Embryonic facial prominence (tissue), 1 donor: ENCODE results near the gene KREMEN1.

Experiments
- DNase-seq: peaks from one replicate; pipeline ENCODE4 v3.0.0-alpha.2; 2016; ENCODE audit errors: extremely low spot score

Gene KREMEN1

DNA sequence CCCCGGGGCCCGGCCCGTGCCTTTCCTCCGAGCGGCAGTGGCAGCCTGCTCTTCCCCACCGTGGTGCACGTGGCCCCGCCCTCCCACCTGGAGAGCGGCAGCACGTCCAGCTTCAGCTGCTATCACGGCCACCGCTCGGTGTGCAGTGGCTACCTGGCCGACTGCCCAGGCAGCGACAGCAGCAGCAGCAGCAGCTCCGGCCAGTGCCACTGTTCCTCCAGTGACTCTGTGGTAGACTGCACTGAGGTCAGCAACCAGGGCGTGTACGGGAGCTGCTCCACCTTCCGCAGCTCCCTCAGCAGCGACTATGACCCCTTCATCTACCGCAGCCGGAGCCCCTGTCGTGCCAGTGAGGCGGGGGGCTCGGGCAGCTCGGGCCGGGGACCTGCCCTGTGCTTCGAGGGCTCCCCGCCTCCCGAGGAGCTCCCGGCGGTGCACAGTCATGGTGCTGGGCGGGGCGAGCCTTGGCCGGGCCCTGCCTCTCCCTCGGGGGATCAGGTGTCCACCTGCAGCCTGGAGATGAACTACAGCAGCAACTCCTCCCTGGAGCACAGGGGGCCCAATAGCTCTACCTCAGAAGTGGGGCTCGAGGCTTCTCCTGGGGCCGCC, 23.1 kb upstream of the KREMEN1 start:
- DNase-seq = no peak

DNA sequence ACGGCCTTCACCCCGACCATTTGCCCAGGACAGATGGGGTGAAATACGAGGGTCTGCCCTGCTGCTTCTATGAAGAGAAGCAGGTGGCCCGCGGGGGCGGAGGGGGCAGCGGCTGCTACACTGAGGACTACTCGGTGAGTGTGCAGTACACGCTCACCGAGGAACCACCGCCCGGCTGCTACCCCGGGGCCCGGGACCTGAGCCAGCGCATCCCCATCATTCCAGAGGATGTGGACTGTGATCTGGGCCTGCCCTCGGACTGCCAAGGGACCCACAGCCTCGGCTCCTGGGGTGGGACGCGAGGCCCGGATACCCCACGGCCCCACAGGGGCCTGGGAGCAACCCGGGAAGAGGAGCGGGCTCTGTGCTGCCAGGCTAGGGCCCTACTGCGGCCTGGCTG, 22.4 kb upstream of the KREMEN1 start:
- no peak for DNase-seq

DNA sequence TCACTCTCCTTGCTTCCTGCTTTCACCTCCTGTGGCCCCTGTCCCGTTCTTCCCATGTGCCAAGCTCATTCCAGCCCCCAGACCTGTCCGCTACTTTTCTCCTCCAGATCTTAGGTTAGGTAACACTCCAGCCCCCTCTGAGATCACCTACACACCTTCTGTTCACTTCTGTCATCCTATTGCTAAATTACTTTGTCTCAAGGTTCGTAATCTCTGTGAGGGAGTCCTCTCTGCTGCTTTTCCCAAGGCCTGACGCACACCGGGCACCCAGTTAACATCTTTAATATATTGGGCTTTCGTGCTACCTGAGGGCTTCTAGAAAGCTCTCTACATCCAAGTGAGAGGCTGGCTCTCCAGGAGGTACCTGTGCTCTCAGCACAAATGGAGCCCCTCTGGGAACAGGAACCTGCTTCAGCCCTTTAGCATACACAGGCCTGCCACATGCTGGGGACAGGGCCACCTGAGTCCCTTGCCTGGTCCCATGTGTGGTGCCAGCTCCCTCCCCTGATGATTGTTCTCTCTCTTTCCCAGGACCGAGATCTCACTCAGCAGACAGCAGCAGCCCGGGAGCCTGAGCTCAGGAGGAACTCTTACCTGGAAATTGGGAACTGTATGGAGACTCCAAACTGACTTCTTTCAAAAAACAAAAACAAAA, 19.7 kb upstream of the KREMEN1 start:
- DNase-seq = no peak

DNA sequence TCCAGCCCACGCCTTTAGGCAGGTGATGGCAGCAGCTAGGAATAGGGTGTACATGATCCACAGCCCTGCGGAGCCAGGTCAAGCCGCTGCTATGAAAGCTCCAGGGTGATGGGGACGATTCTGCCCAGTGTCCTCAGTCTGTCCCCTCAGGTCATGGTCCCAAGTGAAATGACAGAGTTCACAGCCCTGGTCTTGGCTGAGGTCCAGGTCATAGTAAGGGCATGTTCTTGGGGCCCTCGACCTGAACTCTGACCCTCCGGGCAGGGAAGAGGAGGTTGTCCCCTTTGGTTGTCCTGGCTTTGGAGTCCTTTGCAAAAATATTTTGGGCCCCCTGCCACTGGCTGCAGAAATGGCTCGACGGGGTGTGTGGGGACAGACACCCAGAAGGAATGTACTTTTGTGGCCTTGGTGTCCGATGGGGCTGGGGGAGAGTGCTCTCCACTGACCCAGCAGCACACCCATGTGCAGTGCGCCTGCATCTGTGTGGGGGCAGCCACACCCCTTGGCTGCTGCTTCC, 18.5 kb upstream of the KREMEN1 start:
- DNase-seq = no peak

DNA sequence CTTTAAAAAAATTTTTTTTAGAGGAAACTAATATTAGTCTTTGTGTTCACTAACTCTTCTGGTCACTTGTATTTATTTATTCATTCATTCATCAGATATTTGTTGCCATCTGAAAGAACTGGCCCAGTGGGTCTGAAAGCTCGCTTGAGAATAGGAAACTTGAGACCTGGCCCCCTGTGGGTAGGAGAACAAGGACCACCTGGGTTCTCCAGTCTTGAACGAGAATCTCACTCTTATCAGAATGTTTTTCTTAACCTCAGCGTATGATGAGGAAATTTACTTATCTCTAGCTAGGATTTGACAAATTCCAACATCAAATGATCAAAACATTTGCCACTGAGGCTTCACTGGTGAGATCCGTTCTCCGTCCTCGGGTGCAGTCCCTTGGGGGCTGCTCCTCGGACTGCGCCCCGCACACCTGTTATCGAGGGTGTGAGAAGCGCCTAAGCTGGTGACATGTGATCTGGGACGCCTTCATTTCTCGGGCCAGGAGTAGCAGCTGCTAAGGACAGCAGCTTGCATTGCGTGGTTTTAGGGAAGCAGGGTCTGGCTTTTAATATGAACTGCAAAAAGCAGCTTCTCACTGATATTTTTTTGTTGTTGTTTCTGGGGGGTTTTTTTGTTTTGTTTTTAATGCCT, 17.5 kb upstream of the KREMEN1 start:
- DNase-seq = no peak

DNA sequence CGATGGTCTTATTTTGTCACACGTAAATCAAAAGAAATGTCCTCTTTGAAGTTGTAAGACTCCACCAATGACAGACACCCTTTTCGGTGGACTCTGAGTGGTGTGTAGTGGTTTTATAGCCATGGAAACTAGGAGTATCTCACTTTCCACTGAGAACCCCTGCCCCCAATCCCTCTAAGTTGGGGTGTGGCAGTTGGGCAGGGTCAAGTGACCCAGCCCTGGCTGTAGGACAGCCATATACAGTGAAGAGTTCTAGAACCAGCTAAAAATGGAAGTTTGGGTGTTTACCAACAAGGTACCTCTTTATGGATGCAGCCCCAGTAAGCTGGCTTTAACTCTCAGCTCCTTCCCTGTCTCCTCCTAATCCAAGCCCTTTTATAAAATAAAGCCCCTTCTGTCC, 16.4 kb upstream of the KREMEN1 start:
- DNase-seq = no peak

DNA sequence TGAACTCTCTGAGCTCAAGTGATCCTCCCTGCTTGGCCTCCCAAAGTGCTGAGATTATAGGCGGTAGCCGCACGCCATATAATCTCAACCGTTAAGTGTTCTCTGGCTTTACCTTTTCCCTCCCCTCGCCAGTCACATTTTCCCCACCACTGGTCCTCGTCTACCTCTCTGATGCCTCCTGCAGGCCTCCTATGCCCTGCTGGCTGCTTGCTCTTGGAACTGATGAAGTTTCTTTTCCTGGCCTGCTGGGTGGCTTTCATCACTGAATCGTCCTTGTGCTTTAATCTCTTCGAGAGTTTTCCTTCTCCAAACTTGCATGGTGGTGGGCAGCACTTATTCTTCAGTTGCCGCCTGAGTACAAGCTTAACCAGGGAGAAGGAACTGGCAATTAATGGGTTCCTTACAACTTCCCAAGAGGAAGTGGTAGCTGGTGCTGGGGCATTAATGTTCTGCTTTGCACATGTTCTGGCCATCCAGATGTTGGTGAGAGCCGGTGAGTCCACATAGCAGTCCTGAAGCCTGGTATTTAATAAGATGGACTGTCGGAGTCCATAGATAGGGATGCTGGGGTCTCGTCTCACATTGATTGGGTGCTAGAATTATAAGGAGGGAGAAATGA, 12.5 kb upstream of the KREMEN1 start:
- no peak for DNase-seq

DNA sequence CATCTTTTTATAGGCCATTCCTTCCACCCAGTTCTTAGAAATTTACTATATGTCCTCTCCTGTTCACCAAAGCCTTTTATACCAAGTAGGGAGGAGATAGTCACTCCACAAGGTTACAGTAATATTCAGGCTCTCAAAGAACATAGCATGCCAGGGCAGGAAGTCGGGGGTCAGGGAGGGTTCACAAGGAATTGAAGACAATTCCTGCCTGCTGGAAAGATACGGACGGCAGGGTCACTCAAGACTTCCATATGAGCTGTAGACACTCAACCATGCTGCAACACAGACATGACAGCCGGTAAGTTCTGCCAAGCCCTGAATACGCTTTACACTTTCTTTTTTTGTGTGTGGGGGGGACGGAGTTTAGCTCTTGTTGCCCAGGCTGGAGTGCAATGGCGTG, 11.9 kb upstream of the KREMEN1 start:
- no peak for DNase-seq

DNA sequence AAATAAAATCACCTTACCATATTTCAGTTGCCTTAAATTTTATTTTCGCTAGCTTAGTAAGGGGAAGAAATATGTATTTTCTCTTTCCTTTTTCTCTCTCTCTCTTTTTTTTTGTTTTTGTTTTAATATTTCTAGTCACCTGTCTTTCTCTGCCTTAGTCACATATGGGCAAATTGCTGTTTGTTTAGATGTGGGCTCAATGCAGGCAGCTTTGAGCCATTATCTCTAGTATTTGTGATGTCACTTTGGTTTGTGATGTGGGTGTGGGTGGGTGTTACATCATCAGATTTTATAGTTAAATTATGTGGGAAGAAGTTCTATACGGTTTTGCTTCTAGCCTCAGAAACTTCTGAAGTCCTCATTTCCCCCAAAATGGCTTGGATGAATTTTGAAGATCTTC, 11.1 kb upstream of the KREMEN1 start, which contains the start of gene C22orf31:
C22orf31 (minus strand) TSS at position 59 of the 400 bp plus-strand sequence; CDS start at position 20, 39 bp downstream.
- no peak for DNase-seq

DNA sequence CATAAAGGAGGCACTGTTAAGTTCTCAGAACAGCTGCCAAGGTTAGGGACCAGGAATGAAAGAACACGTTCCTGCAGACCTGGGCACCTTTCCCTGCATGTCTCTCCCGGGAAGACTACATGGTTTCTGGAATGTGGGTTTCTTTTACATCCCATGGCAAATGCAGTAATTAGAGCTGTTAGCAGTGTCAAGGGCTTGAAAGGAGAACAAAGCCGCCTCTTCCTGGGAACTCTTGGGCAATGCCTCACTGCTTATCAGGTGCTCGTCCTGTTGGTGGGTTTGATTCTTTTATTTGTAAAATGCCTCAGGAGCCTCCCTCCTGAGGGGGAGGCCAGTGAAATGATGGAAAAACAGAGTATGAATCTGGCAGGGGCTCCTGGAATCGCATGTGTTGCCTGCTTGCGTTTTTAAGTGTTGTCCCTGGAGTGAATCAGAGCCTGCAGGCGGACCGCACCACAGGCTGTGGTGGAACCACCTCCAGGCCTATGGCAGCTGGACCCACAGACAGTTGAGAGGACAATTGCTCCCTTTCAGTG, 10.5 kb upstream of the KREMEN1 start:
- no peak for DNase-seq

DNA sequence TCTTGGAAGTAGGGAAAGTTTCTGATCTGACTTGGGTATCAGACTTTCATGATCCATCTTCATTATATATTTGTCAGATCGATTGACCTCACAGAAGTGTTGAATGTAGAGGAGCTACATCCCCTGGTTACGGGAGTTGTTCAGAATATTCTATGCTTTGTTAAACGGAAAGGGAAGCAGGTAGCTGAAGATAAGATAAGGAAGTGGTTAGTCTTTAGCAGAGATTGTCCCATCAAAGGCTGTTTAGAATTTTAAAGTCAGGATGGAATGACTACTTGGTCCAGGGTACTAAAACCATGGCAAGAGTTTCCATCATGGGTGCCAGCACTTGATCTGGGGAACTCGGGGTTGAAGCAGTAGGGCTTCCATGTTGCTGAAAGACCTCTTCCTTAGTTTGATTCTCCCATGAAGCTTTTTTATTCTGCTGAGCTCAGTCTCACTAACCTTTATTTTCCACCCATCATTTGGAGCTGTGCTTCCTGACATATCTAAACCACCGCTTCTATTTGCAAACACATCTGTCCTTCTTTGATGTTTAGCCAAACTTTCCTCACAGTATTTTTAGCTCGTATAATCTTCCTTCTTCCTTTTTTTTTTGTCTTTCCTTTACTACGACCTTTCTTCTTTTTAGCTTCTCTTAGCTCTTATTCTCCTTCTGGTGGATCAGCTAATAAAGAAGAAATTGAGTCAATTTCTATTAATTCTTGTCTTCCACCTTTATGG, 7.2 kb upstream of the KREMEN1 start:
- no peak for DNase-seq

DNA sequence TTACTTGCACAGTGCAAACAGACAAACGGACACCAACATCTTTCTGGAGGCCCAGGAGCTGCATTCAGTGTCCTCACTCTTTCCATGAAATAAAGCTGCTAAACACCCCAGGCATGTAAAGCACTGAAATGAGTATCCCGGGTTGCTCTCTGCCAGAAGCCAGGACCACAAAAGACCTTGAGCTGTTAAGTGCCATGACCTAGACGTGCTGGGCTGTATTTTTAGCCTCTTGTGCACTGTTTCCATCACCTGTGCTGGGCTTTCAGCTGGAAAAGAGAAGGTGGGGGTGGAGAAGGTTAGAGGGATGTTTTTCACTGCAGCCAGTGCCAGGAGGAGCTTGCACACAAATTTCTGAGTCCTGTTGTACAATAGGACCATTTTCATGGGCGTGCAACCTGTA, 3.4 kb upstream of the KREMEN1 start:
- DNase-seq = no peak

DNA sequence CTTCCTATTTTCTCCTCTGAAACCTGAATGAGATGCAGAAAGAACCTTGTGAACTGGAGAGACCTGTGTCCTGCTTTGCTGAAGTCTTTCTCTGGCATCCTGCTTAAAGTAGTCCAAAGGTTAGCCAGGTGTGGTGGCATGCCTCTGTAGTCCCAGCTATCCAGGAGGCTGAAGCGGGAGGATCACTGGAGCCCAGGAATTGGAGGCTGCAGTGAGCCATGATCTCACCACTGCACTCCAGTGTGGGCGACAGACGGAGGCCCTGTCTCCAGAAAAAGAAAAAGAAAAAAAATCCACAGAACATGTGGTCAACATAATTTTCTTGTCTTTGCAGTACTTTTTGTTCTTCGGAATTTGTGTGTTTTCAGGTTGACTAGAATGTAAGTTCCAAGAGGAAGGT, 2.3 kb upstream of the KREMEN1 start:
- DNase-seq = no peak

DNA sequence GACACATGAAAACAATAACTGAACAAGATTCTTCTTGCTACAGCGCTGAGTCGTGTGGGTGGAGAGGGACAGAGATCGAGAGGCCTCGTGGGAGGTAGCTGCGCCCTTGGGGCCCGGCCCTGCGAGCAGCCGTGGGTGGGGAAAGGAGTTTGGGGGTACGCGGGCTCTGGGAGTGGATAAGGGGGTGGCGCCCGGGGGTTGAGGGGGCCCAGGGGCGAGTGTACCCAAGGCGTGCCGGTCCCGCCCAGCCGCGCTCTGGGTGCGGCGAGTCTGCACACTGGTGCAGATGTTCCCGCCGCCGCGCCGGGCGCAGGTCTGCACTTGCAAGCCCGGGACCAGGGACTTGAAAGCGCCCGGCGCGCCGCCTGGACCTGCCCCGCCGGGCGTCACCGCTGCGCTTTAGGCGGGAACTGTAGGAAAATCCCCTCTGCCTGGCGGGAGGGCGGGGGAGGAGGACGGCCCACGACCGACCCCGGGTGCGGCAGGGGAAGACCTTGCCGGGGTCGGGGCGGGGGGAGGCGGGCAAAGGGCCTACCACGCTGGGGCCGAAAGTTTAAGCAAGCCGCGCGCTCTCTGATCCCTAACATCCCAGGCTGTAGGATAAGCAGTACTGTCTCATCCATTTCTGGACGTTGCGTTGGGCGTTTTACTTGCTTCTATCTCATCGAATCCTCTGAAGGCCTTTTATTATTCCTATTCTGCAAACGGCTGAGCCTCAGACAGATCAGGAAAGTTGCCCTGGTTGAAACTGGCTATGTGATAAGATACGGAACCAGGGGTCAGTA, 1.4 kb upstream of the KREMEN1 start:
- DNase-seq = no peak

DNA sequence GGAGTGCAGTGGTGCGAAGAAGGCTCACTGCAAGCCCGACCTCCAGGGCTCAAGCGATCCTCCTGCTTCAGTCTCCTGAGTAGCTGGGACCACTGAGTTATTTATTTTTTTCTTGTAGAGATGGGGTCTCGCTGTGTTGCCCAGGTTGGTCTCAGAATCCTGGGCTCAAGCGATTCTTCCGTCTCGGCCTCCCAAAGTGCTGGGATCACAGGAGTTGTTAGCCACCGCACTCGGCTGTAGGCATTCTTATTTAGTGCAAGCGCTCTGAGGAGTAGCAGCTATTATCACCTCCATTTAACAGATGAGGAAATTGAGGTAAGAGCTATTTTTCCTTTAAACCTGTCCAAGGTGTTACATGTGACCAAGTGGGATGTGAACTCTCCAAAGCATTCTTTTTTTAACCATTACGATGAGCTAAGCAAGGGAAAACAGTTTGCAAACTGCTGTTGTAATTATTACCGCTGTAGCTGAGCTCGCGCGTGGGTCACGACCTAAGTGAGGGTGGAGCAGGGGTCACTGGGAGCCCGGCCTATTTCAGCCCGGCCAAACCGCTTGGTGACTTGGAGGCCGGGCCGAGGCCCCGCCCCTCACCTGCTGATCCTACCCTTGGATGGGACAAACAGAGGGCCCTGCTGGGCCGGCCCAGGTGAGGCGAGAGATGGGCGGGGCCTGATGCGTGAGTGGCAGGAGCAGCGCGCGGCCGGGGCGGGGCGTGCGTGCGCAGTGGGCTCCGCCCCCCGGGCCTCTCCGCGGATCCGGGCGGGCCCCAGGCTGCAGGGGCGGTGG, 449 bp upstream of the KREMEN1 start:
- peak; percentile 55 for DNase-seq

DNA sequence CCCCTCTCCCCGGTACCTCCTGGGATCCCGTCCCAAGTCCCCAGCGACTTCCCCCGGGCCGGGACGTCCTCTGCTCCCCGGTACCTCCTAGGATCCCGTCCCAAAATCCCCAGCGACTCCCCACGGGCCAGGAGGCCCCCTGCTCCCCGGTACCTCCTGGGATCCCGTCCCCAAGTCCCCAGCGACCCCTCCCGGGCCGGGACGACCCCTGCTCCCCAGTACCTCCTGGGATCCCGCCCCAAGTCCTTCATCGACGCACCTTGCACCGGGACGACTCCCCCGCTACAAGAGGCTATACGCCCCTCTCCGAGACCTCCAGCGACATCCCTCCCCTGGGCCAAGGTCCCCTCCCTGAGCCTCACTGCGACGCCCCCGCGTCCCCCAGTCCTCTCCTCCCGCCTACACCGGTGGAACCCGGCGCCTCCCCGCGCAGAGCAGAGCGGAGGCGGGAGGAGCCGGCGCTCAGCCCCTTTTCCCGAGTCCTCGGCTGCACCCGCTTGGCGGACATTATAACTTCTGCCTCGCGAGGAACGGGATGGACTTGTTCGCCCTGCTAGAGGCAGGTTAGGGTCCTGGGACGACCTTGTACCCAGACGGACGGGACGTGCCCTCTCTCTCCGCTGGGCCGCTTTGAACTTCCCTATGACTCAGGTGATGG, 912 bp downstream of the KREMEN1 start:
- DNase-seq = no peak

DNA sequence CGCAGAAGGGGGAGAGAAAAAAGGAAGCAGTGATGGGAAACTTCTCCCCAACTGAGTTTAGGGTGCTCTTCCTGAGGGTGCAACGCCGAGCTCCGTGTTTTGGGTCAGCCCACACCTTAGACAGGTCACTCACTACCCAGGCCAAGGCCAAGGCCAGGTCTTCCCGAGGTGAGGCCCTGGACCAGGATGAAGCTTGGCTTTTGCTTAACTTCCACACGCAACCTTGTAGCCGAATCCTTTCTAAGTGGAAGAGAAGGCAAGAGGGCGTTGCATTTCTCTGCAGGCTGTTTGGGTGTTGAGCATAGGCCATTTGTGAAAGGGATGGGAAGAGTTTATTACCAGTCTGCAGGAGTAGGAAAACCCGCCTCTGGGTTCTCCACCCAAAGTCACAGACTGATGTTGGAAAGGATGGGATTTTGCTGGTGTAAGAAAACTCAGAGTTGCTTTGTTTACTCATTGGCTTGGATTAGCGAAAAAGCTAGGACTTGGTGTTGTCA, 1.5 kb downstream of the KREMEN1 start:
- DNase-seq = no peak

DNA sequence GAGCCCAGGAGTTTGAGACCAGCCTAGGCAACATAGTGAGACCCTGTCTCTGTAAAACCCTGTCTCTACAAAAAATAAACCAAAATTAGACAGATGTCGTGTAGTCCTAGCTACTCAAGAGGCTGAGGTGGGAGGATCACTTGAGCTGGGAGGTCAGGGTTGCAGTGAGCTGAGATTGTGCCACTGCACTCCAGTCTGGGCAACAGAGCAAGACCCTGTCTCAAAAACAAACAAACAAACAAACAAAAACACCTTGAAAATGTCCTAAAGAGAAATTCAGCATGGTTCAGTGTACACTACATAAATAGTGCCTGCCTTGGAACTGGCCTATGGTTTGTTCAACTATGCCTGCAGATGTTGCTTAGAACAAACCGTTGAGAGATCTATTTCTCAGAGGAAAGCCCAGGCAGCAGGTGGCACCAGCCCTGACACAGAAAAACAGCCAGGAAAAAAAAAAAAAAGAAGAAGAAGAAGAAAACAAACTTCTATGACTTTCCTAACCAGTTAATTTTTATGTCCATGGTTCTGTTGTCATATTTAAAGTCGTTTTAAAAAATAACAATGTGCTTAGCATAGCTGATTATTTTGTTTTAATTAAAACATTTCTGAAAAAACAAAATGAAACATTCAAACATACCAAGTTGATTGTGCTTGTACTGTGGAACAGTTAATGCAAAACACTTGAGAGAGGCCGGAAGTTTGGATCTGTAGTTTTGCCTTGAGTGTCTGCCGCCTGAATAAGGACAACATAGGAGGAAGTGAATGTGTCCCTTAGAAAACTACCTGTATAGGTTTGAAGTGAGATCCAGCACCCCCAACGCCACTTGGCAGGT, 5.4 kb downstream of the KREMEN1 start:
- no peak for DNase-seq

DNA sequence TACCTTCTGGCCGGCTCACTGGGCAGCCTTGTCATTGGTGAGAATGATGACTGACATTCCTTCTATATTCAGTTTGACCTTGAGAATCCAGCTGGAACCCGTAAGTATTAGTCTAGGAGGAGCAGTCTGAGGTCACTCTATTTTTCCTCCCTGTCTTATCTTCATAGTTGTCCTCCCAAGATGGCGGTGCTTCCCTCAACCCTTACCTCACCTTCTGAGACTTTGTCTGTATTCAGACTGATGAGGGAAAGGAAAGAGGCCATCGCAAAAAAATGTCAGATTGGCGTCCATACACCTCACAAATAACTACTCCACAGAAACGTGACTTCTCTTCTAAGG, 6.0 kb downstream of the KREMEN1 start:
- DNase-seq = no peak
